Naive thymus-derived CD4-positive, alpha-beta T cell (primary cell): Measurements from ENCODE around the gene FBL. TPM values are rescaled to one million over a fixed set of nuclear protein-coding genes. Genes with fewer than 3 reads are reported as not detected.
A peak's percentile ranks its signal among the peaks of the same experiment; 100 is the strongest.
"Not testable (repeated sequence)": the region's sequence is repeated elsewhere in the genome, so short reads cannot be mapped to it uniquely, and the experiment has no call there.

Source experiments
- ATAC-seq: fragments of 150-1000 bp; cut with Tn5 transposase; 2 replicates; pipeline ENCODE4 v1.10.0; 2021; ENCODE audit warnings: mild to moderate bottlenecking, moderate library complexity
- CTCF ChIA-PET: fragments of 350-600 bp; sonication (Branson Sonifier 250); formaldehyde crosslinking; loops from one replicate; lab custom pipeline; 2021; ENCODE audit warnings: antibody characterized with exemption; lab: Charles Lee
- POLR2A ChIA-PET: fragments of 350-600 bp; sonication (Branson Sonifier 250); formaldehyde crosslinking; loops from one replicate; lab custom pipeline; 2021; ENCODE audit warnings: antibody characterized with exemption, inconsistent platforms; lab: Charles Lee
- DNase-seq, 9 donors: peaks; one replicate each; pipeline versions ENCODE4 v3.0.0 to v3.0.0-alpha.2; 2020 to 2022; ENCODE audit warnings: mixed read lengths in 1 of 9
- H3K27ac ChIP-seq: one replicate; pipeline ENCODE4 v1.7.0; 2013; ENCODE audit warnings: mild to moderate bottlenecking, low read depth, low read length, moderate library complexity
- H3K27me3 ChIP-seq, 2 donors: one replicate each; pipeline ENCODE4 v1.7.0; 2013; ENCODE audit warnings: low read length in 2 of 2, mild to moderate bottlenecking in 2 of 2, moderate library complexity in 2 of 2; ENCODE audit not compliant: control insufficient read depth in 2 of 2, insufficient read depth in 2 of 2
- H3K36me3 ChIP-seq, 3 experiments: 1 replicate in 2 of 3; 2 replicates in 1 of 3; pipeline ENCODE4 v1.7.0; 2013; ENCODE audit warnings: low read length in 3 of 3, mild to moderate bottlenecking in 3 of 3, moderate library complexity in 1 of 3; ENCODE audit not compliant: insufficient read depth in 3 of 3, control insufficient read depth in 2 of 3
- H3K4me1 ChIP-seq, 2 donors: one replicate each; pipeline ENCODE4 v1.7.0; 2013; ENCODE audit warnings: low read length in 2 of 2, mild to moderate bottlenecking in 2 of 2, moderate library complexity in 1 of 2; ENCODE audit not compliant: control insufficient read depth in 2 of 2, insufficient read depth in 2 of 2
- H3K4me3 ChIP-seq: 2 replicates; pipeline ENCODE4 v1.7.0; 2013; ENCODE audit warnings: mild to moderate bottlenecking, low read length
- H3K9me3 ChIP-seq, 3 experiments: 1 replicate in 2 of 3; 2 replicates in 1 of 3; pipeline ENCODE4 v1.7.0; 2013; ENCODE audit warnings: low read length in 3 of 3; ENCODE audit not compliant: control insufficient read depth in 2 of 3
- H3K27ac Mint-ChIP-seq, 9 donors: one replicate each; pipeline ENCODE4 v1.8.0; 2020 to 2022; ENCODE audit warnings: mixed read lengths in 9 of 9, mild to moderate bottlenecking in 8 of 9, moderate library complexity in 5 of 9, inconsistent platforms in 2 of 9
- H3K27me3 Mint-ChIP-seq, 5 donors: one replicate each; pipeline ENCODE4 v1.8.0; 2021 to 2022; ENCODE audit warnings: mixed read lengths in 5 of 5, mild to moderate bottlenecking in 1 of 5
- H3K36me3 Mint-ChIP-seq, 5 donors: one replicate each; pipeline ENCODE4 v1.8.0; 2020 to 2022; ENCODE audit warnings: mixed read lengths in 5 of 5, mild to moderate bottlenecking in 3 of 5, inconsistent platforms in 1 of 5
- H3K4me1 Mint-ChIP-seq, 7 donors: one replicate each; pipeline ENCODE4 v1.8.0; 2020 to 2022; ENCODE audit warnings: mixed read lengths in 7 of 7, mild to moderate bottlenecking in 3 of 7, inconsistent platforms in 1 of 7
- H3K4me3 Mint-ChIP-seq, 10 donors: one replicate each; pipeline ENCODE4 v1.8.0; 2020 to 2022; ENCODE audit warnings: mild to moderate bottlenecking in 10 of 10, mixed read lengths in 10 of 10, moderate library complexity in 6 of 10, inconsistent platforms in 2 of 10
- H3K9me3 Mint-ChIP-seq, 11 donors: one replicate each; pipeline ENCODE4 v1.8.0; 2020 to 2022; ENCODE audit warnings: mixed read lengths in 11 of 11, mild to moderate bottlenecking in 4 of 11, inconsistent platforms in 1 of 11, moderate library complexity in 1 of 11
- intact Hi-C, 2 donors: fragments of 100-400 bp; cut with micrococcal nuclease; formaldehyde crosslinking; loops; one replicate each; pipeline ENCODE4 v1.15.1; 2023
- polyA plus RNA-seq, 2 donors: library from polyadenylated mRNA; unstranded; fragments of 300-500 nt; fragmentation: Illumina TruSeq; gene quantifications; one replicate each; pipeline ENCODE4 v1.2.3, GENCODE V29; 2021
- total RNA-seq, 6 experiments: library from RNA in 5 of 6; stranded (reverse) in 5 of 6; gene quantifications; 1 replicate in 5 of 6; 2 replicates in 1 of 6; pipeline ENCODE4 v1.2.3 and lab custom pipeline; 2021 to 2026

FBL gene
- total and polyA plus RNA-seq, 7 experiments from 2014 or later: 222 to 387 (median 359) TPM

DNA sequence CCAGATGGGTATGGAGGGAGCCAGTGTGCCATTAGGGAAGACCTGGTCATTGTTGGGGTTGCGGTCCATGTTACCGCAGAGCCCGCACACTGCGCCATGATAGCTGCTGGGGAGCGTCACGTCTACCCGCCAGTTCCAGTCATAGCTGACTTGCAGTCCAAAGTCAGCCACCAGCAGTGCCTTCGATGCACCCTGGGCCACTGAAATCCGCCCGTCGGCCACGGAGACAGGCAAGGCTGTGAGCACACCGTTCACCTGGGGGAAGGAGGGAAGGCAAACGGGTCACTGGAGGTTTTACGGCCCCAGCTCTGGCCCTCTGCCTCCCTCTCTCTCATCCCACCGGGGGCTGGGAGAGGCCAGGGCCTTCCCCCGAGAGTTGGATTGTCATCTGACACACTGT, 31.8 kb upstream of the FBL start:
- POLR2A ChIA-PET, H3K36me3 Mint-ChIP-seq, H3K9me3 Mint-ChIP-seq, H3K27ac ChIP-seq, H3K4me3 Mint-ChIP-seq, H3K27me3 Mint-ChIP-seq, H3K27me3 ChIP-seq, H3K4me1 ChIP-seq, H3K4me1 Mint-ChIP-seq, H3K27ac Mint-ChIP-seq, intact Hi-C loops, H3K4me3 ChIP-seq, H3K9me3 ChIP-seq, DNase-seq: not testable (repeated sequence)
- CTCF ChIA-PET: interaction anchor here (0.7 to 1.0 kb wide), 2 partner anchors 29 to 92 kb away, joined by 3 to 4 read pairs; no protein-coding TSS in a partner anchor
- peak; percentile 3 for ATAC-seq
- peaks cover 0 to 19% (median 0%) of the 10 kb centered on the region in 3 experiments for H3K36me3 ChIP-seq

GRCh38 chr19:39877488-39877887, 31.3 kb upstream of the FBL start:
- H3K9me3 Mint-ChIP-seq, intact Hi-C loops: not testable (repeated sequence)
- H3K27ac Mint-ChIP-seq: peak overlapping the region in 2 of 9 donors; percentile 8 to 14

DNA sequence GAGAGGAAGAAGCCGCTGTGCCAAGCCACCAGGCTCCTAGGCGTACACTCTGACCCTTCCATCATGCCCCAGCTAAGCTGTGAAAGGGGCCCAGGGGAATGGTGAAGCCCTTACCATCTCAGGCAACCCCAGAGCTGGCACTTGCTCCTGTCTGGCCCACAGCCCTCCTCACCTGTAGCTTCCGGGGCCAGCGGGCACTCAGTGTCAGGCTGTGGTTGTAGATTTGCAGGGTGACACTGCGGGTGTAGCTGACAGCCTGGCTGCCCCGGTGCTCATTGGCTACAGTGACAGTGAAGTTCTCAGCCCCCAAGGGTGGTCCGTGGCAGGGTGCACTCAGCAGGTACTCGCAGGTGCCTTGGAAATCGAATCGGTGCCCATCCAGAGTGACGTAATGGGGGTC, 30.3 kb upstream of the FBL start:
- CTCF ChIA-PET, H3K4me1 Mint-ChIP-seq, ATAC-seq, H3K4me1 ChIP-seq, H3K27ac ChIP-seq, H3K9me3 ChIP-seq, H3K27ac Mint-ChIP-seq, H3K27me3 ChIP-seq, POLR2A ChIA-PET, H3K27me3 Mint-ChIP-seq, intact Hi-C loops, DNase-seq, H3K4me3 Mint-ChIP-seq, H3K36me3 Mint-ChIP-seq, H3K9me3 Mint-ChIP-seq, H3K4me3 ChIP-seq: not testable (repeated sequence)
- H3K36me3 ChIP-seq: peaks cover 0 to 23% (median 0%) of the 10 kb centered on the region in 3 experiments

More at GRCh38 chr19:39877488-39877887, 31.3 kb upstream of the FBL start:
- POLR2A ChIA-PET: interaction anchor here (0.6 kb wide), 1 partner anchor 126 kb away, joined by 3 read pairs; no protein-coding TSS in a partner anchor
- H3K27me3 Mint-ChIP-seq, H3K4me1 ChIP-seq, CTCF ChIA-PET, H3K27ac ChIP-seq, H3K4me3 ChIP-seq, H3K4me1 Mint-ChIP-seq, H3K27me3 ChIP-seq, H3K36me3 Mint-ChIP-seq, DNase-seq, H3K4me3 Mint-ChIP-seq, H3K9me3 ChIP-seq: not testable (repeated sequence)
- ATAC-seq: peak; percentile 15
- H3K36me3 ChIP-seq: peaks cover 0 to 22% (median 0%) of the 10 kb centered on the region in 3 experiments

DNA sequence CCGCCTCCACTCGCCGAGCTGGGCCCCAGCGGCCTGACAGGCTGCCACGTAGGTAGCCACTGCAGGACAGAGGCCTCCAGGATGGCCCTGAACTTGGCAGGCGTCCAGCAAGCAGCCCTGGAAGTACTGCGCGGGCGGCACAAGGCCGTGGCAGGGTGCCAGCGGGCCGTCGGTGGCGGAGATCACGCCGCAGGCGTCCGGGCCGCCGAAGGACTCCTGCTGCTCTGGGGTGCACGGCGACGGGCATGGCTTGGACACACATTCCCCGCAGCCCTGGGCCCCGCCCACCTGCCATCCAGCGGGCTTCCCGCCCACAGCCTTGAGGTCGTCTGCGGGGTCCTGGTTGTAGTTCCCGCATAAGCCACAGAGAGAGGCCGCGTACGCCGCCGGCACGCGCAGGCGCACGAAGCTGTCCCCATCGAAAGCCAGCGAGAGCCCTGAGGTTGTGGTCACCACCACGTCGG, 29.3 kb upstream of the FBL start:
- H3K4me1 ChIP-seq, H3K9me3 Mint-ChIP-seq, H3K27me3 ChIP-seq, ATAC-seq, intact Hi-C loops, H3K27me3 Mint-ChIP-seq, H3K9me3 ChIP-seq, H3K4me1 Mint-ChIP-seq, H3K27ac Mint-ChIP-seq, H3K27ac ChIP-seq, H3K4me3 ChIP-seq, POLR2A ChIA-PET, CTCF ChIA-PET, H3K4me3 Mint-ChIP-seq, DNase-seq, H3K36me3 Mint-ChIP-seq: not testable (repeated sequence)
- peaks cover 0 to 30% (median 0%) of the 10 kb centered on the region in 3 experiments for H3K36me3 ChIP-seq

- H3K27ac ChIP-seq: no peak overlapping the region
- intact Hi-C loops: no loop called here
- no peaks in the 10 kb centered on the region for H3K27me3 Mint-ChIP-seq
- peaks cover 0 to 13% (median 4%) of the 10 kb centered on the region in 5 donors for H3K36me3 Mint-ChIP-seq
- H3K4me1 Mint-ChIP-seq: peaks cover 0 to 7% (median 0%) of the 10 kb centered on the region in 7 donors
- no peak overlapping the region for H3K4me3 ChIP-seq
- no peaks in the 10 kb centered on the region for H3K27me3 ChIP-seq
- POLR2A ChIA-PET: no interaction called here
- H3K4me1 ChIP-seq: no peaks in the 10 kb centered on the region
- H3K4me3 Mint-ChIP-seq: no peak overlapping the region
- ATAC-seq (no peak), DNase-seq (no peak)
- H3K9me3 ChIP-seq: no peaks in the 10 kb centered on the region
- H3K36me3 ChIP-seq: peaks cover 0 to 38% (median 0%) of the 10 kb centered on the region in 3 experiments
- CTCF ChIA-PET: no interaction called here
- H3K27ac Mint-ChIP-seq: no peak overlapping the region
- no peaks in the 10 kb centered on the region for H3K9me3 Mint-ChIP-seq
Observed at GRCh38 chr19:39874404-39874803, 28.2 kb upstream of the FBL start.

DNA sequence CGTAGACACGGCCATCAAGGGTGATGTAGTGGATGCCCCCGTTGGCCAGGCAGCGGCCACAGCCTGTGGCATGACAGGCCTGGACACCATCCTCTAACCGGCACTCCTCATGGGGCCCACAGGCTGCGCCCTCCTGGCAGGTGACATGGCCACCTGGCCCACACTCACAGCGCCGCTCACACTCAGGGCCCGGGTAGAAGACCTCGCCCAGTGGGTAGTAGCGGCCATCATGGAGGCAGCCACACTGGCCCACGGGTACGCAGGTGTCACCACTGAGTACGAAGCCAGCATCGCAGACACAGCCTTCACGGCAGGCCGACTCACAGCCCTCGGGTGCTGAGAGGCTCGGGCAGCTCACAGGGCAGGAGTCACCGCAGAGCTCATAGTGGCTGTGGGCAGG, 27.2 kb upstream of the FBL start:
- no peaks in the 10 kb centered on the region for H3K9me3 ChIP-seq
- peaks cover 0 to 38% (median 0%) of the 10 kb centered on the region in 3 experiments for H3K36me3 ChIP-seq
- no peak for ATAC-seq
- no peak overlapping the region for H3K27ac ChIP-seq
- ChIA-PET CTCF (interaction anchor here (0.6 kb wide), 1 partner anchor 97 kb away, joined by 3 read pairs; no protein-coding TSS in a partner anchor), POLR2A (no interaction called here)
- H3K4me1 ChIP-seq: no peaks in the 10 kb centered on the region
- Mint-ChIP-seq H3K36me3 (peaks cover 0 to 15% (median 7%) of the 10 kb centered on the region in 5 donors), H3K4me3 (no peak overlapping the region), H3K27ac (no peak overlapping the region), H3K27me3 (no peaks in the 10 kb centered on the region), H3K9me3 (no peaks in the 10 kb centered on the region), H3K4me1 (peaks cover 0 to 4% (median 0%) of the 10 kb centered on the region in 7 donors)
- no peak overlapping the region for H3K4me3 ChIP-seq
- no peaks in the 10 kb centered on the region for H3K27me3 ChIP-seq
- intact Hi-C loops: no loop called here
- DNase-seq: no peak
